GM18868 (cell line): ENCODE measurements around the gene C11orf98.
"Not testable (repeated sequence)": the region's sequence is repeated elsewhere in the genome, so short reads cannot be mapped to it uniquely, and the experiment has no call there.

Experiments used
- ATAC-seq: cut with Tn5 transposase; IDR thresholded peaks from one replicate; pipeline ENCODE4 v1.9.1; 2021; ENCODE audit warnings: mild to moderate bottlenecking, moderate library complexity; ENCODE audit not compliant: unreplicated experiment

C11orf98 gene

GRCh38 chr11:62687508-62688396, 22.7 kb upstream of the C11orf98 start:
- ATAC-seq = no peak

GRCh38 chr11:62682518-62682917, 17.5 kb upstream of the C11orf98 start:
- ATAC-seq = no peak

GRCh38 chr11:62680825-62681240, 15.8 kb upstream of the C11orf98 start:
- ATAC-seq = peak; percentile 61

GRCh38 chr11:62678770-62679696, 14.0 kb upstream of the C11orf98 start, which contains the start of gene UBXN1:
UBXN1 (minus strand) TSS chr11:62679073; CDS start chr11:62678923, 150 bp downstream.
- peak; percentile 68 for ATAC-seq

- no peak for ATAC-seq
Observed at GRCh38 chr11:62678433-62678769, 13.4 kb upstream of the C11orf98 start.

GRCh38 chr11:62677714-62678113, 12.7 kb upstream of the C11orf98 start:
- no peak for ATAC-seq

- ATAC-seq = no peak
Observed at GRCh38 chr11:62677156-62677555, 12.1 kb upstream of the C11orf98 start.

- no peak for ATAC-seq
Observed at GRCh38 chr11:62676698-62677097, 11.7 kb upstream of the C11orf98 start.

- not testable (repeated sequence) for ATAC-seq
Observed at GRCh38 chr11:62675415-62675814, 10.4 kb upstream of the C11orf98 start.

GRCh38 chr11:62673196-62673525, 8.2 kb upstream of the C11orf98 start:
- no peak for ATAC-seq

- peak; percentile 58 for ATAC-seq
Observed at GRCh38 chr11:62671608-62672389, 6.8 kb upstream of the C11orf98 start, which contains the start of the genes LBHD1 and UQCC3. LBHD1 (minus strand) TSS chr11:62672267; CDS start chr11:62670031, 2,236 bp downstream. UQCC3 (plus strand) TSS chr11:62671673; CDS start chr11:62671746, 73 bp downstream.

- ATAC-seq = peak; percentile 8
Observed at GRCh38 chr11:62671236-62671607, 6.2 kb upstream of the C11orf98 start.

GRCh38 chr11:62669420-62670161, 4.6 kb upstream of the C11orf98 start:
- ATAC-seq = no peak

- ATAC-seq = no peak
Observed at GRCh38 chr11:62667460-62667859, 2.5 kb upstream of the C11orf98 start.

GRCh38 chr11:62666259-62666926, 1.4 kb upstream of the C11orf98 start:
- ATAC-seq = no peak

- peak; percentile 4 for ATAC-seq
Observed at GRCh38 chr11:62665599-62666258, 719 bp upstream of the C11orf98 start.

GRCh38 chr11:62664405-62665074, 470 bp downstream of the C11orf98 start:
- ATAC-seq = peak; percentile 27

GRCh38 chr11:62656796-62657429, 8.1 kb downstream of the C11orf98 start:
- ATAC-seq = no peak
